Measurements from ENCODE around the gene OTX1. TPM values are rescaled to one million over a fixed set of nuclear protein-coding genes. Genes with fewer than 3 reads are reported as not detected.

Gene OTX1
- total and polyA plus RNA-seq, 2 donors (not counting 1 experiment from before 2014, with no cell fraction given) = not detected

DNA sequence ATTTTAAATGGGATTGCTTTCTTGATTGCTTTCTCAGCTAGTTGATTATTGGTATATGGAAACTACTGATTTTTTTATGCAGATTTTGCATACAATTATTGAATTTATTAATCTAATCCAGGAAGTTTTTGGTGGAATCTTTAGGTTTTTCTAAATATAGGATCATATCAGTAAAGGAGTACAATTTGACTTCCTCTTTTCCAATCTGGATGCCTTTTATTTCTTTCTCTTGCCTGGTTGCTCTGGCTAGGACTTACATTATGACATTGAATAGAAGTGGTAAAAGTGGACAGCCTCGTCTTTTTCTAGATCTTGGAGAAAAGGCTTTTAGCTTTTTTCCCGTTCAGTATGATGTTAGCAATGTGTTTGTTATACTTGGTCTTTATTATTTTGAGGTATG lies 51.3 kb downstream of the OTX1 start:
- Mint-ChIP-seq H3K9me3 (ENCODE audit: insufficient read depth) (peaks cover 15% of the 10 kb centered on the region), H3K27ac (no peak overlapping the region), H3K4me1 (no peaks in the 10 kb centered on the region), H3K4me3 (no peak overlapping the region), H3K27me3 (peaks cover 12% of the 10 kb centered on the region)
- WGBS (ENCODE audit: insufficient coverage) = no CpG with 5 or more reads among the region's 2 CpGs
- intact Hi-C loops (cut with micrococcal nuclease) = no loop called here
- TF ChIP-seq EZH2 (IDR thresholded peaks at IDR 0.05; ENCODE audit: borderline replicate concordance, insufficient read depth, low read depth, low read length, poor library complexity, severe bottlenecking) = no peak
- TF ChIP-seq, protein P1, sequence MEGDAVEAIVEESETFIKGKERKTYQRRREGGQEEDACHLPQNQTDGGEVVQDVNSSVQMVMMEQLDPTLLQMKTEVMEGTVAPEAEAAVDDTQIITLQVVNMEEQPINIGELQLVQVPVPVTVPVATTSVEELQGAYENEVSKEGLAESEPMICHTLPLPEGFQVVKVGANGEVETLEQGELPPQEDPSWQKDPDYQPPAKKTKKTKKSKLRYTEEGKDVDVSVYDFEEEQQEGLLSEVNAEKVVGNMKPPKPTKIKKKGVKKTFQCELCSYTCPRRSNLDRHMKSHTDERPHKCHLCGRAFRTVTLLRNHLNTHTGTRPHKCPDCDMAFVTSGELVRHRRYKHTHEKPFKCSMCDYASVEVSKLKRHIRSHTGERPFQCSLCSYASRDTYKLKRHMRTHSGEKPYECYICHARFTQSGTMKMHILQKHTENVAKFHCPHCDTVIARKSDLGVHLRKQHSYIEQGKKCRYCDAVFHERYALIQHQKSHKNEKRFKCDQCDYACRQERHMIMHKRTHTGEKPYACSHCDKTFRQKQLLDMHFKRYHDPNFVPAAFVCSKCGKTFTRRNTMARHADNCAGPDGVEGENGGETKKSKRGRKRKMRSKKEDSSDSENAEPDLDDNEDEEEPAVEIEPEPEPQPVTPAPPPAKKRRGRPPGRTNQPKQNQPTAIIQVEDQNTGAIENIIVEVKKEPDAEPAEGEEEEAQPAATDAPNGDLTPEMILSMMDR (IDR thresholded peaks at IDR 0.05) = no peak
- ChIA-PET POLR2A (no interaction called here), CTCF (no interaction called here)
- Histone ChIP-seq H3K27me3 (replicated peaks in 1 of 4; ENCODE audit: control extremely low read depth in 1 of 4, control insufficient read depth in 3 of 4, insufficient read depth in 4 of 4, low read length in 3 of 4) (peaks cover 0 to 8% (median 1%) of the 10 kb centered on the region in 4 experiments), H2AFZ (ENCODE audit: insufficient read depth, low read depth, low read length, poor library complexity, severe bottlenecking) (no peak overlapping the region), H3K9ac (ENCODE audit: low read length) (no peak overlapping the region), H3K4me2 (replicated peaks; ENCODE audit: low read depth, low read length, poor library complexity, severe bottlenecking) (no peak overlapping the region), H3K4me1 (ENCODE audit: control insufficient read depth in 2 of 2, insufficient read depth in 2 of 2, low read length in 2 of 2) (no peaks in the 10 kb centered on the region), H3K9me3 (ENCODE audit: control extremely low read depth in 1 of 3, control insufficient read depth in 2 of 3, insufficient read depth in 1 of 3, low read length in 2 of 3) (peaks cover 8 to 26% (median 12%) of the 10 kb centered on the region in 3 donors), H3K4me3 (ENCODE audit: control extremely low read depth in 1 of 5, extremely low read depth in 1 of 5, insufficient read depth in 1 of 5, low read depth in 2 of 5, low read length in 4 of 5) (no peak overlapping the region), H3K27ac (ENCODE audit: low read length in 2 of 2) (no peak overlapping the region), H3K79me2 (ENCODE audit: control insufficient read depth, insufficient read depth, low read length) (no peaks in the 10 kb centered on the region), H3K36me3 (replicated peaks in 1 of 2; ENCODE audit: control extremely low read depth in 1 of 2, control insufficient read depth in 1 of 2, extremely low read depth in 1 of 2, insufficient read depth in 2 of 2, low read length in 1 of 2) (no peaks in the 10 kb centered on the region), H4K20me1 (ENCODE audit: control insufficient read depth, insufficient read depth, low read length, poor library complexity, severe bottlenecking) (no peaks in the 10 kb centered on the region)
- DNase-seq (no peak), ATAC-seq (ENCODE audit: low read depth) (no peak)

GRCh38 chr2:63104482-63104881 lies 53.9 kb downstream of the OTX1 start:
- Mint-ChIP-seq H3K27ac (no peak overlapping the region), H3K4me3 (no peak overlapping the region), H3K27me3 (peaks cover 12% of the 10 kb centered on the region), H3K9me3 (ENCODE audit: insufficient read depth) (peaks cover 15% of the 10 kb centered on the region), H3K4me1 (no peaks in the 10 kb centered on the region)
- H4K20me1 ChIP-seq (ENCODE audit: control insufficient read depth, insufficient read depth, low read length, poor library complexity, severe bottlenecking) = no peaks in the 10 kb centered on the region
- H3K79me2 ChIP-seq (ENCODE audit: control insufficient read depth, insufficient read depth, low read length) = no peaks in the 10 kb centered on the region
- WGBS (ENCODE audit: insufficient coverage) = 80% methylated on average over 1 of the region's 1 CpG
- peaks cover 0 to 8% (median 1%) of the 10 kb centered on the region in 4 experiments for H3K27me3 ChIP-seq (replicated peaks in 1 of 4; ENCODE audit: control extremely low read depth in 1 of 4, control insufficient read depth in 3 of 4, insufficient read depth in 4 of 4, low read length in 3 of 4)
- TF ChIP-seq, protein P1 (IDR thresholded peaks at IDR 0.05) = no peak
- no peak for TF ChIP-seq EZH2 (IDR thresholded peaks at IDR 0.05; ENCODE audit: borderline replicate concordance, insufficient read depth, low read depth, low read length, poor library complexity, severe bottlenecking)
- no peak overlapping the region for H3K27ac ChIP-seq (ENCODE audit: low read length in 2 of 2)
- H2AFZ ChIP-seq (ENCODE audit: insufficient read depth, low read depth, low read length, poor library complexity, severe bottlenecking) = no peak overlapping the region
- ChIA-PET POLR2A (no interaction called here), CTCF (no interaction called here)
- no peaks in the 10 kb centered on the region for H3K36me3 ChIP-seq (replicated peaks in 1 of 2; ENCODE audit: control extremely low read depth in 1 of 2, control insufficient read depth in 1 of 2, extremely low read depth in 1 of 2, insufficient read depth in 2 of 2, low read length in 1 of 2)
- H3K9me3 ChIP-seq (ENCODE audit: control extremely low read depth in 1 of 3, control insufficient read depth in 2 of 3, insufficient read depth in 1 of 3, low read length in 2 of 3) = peaks cover 8 to 19% (median 12%) of the 10 kb centered on the region in 3 donors
- no peak overlapping the region for H3K4me2 ChIP-seq (replicated peaks; ENCODE audit: low read depth, low read length, poor library complexity, severe bottlenecking)
- no peaks in the 10 kb centered on the region for H3K4me1 ChIP-seq (ENCODE audit: control insufficient read depth in 2 of 2, insufficient read depth in 2 of 2, low read length in 2 of 2)
- no peak overlapping the region for H3K9ac ChIP-seq (ENCODE audit: low read length)
- H3K4me3 ChIP-seq (ENCODE audit: control extremely low read depth in 1 of 5, extremely low read depth in 1 of 5, insufficient read depth in 1 of 5, low read depth in 2 of 5, low read length in 4 of 5) = no peak overlapping the region
- no peak for DNase-seq
- ATAC-seq (ENCODE audit: low read depth) = no peak
- intact Hi-C loops (cut with micrococcal nuclease) = no loop called here

All from B cell (primary cell).